NK-92 (cell line): ENCODE measurements around the gene GSG1L.

Experiments used
- DNase-seq: peaks from one replicate; lab custom pipeline; 2025; ENCODE audit not compliant: unreplicated experiment; lab: John Stamatoyannopoulos, UW

The GSG1L gene

DNA sequence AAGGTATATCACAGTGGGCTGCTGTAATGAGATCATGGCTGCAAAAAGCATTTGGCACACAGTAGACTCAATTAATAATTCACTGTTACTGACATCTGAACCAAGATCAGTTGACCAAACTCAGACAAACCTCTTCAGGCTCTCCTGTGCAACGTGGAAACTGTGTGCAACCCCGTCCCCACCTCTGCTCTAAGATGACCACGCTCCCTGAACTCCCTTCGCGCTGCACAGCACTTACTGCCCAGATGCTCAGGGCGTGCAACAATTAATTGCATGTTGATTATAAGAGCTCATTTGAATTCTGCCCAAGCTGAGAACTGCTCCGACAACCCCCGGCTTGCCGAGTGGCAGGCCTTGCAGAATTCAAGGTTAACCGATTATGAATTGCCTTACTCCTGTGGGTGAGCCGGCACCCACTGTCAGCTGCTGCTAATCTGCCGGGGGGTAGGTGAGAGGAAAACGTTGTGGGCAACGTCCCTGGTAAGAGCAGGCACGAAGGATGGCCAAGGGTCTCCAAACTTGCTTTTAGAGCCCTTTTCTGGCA is 1.3 kb upstream of the GSG1L start:
- no peak for DNase-seq

GRCh38 chr16:28064150-28064549 is 636 bp upstream of the GSG1L start:
- no peak for DNase-seq

- no peak for DNase-seq
These were observed 530 bp downstream of the GSG1L start for GRCh38 chr16:28062847-28063521.

DNA sequence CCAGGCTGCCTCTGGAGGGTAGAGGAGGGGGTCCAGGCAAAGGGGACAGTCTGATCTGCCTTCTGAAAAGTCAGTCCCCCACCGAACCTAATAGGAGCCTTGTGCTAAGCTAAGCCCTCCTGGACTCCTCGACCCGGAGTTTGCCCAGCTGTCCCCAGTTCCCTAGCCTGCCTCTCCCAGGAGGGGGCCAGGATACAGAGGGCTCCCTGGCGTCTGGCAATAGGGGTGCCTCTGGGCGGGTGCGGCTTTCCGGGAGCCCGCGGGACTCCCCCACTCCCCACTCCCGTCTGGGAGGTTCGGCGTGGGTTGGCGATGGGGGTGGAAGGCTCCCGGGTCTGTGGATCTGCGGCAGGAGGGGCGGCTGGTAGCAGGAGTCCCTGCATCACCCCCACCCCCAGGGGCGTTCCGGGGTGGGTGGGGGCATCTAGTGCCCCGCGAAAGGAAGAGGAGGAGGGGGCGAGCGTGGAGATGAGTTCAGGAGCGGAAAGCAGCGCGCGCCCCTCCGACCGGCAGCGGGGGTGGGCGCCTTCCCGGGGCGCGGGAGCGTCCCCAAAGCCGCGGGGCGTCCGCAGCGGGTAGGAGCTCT is 1.2 kb downstream of the GSG1L start:
- DNase-seq: no peak

GRCh38 chr16:28061352-28062101 is 2.0 kb downstream of the GSG1L start:
- DNase-seq: no peak

GRCh38 chr16:28059841-28060575 is 3.5 kb downstream of the GSG1L start:
- no peak for DNase-seq

DNA sequence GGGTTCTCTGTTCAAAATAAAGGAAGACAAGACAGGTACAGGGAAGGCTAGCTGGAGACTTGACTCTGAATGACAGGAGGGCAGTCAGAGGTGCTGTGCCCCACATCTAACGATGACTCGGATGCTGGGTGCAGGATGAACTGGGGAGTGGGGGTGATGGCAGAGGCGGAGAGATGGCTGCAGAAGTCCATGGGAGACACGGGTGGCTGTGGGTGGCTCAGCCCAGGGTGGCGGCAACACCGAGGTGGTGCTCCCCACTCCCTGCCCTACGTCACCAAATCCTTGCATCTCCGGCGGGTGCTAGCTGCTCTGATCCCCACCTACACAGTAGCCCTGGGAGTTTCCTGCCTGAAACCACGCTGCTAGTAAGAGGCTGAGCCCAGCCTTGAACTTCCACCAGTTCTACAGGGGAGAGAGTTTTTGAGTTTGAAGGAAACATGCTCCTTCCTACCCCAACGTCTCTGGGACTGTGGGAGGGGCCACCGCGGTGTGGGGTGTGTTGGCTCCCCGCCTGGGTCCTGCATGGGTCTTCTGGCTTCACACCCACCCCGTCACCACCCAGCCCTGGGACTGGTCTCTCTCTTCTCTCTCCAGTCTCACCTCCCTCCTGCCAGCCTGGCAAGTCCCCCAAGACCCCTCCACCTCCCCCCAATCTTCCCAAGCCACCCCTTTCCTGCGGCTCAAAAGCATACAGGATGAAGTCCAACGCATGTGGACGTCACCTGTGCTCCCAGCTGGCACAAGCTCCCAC is 4.5 kb downstream of the GSG1L start:
- DNase-seq: no peak

- DNase-seq: no peak
These were observed 5.6 kb downstream of the GSG1L start for GRCh38 chr16:28057949-28058348.

DNA sequence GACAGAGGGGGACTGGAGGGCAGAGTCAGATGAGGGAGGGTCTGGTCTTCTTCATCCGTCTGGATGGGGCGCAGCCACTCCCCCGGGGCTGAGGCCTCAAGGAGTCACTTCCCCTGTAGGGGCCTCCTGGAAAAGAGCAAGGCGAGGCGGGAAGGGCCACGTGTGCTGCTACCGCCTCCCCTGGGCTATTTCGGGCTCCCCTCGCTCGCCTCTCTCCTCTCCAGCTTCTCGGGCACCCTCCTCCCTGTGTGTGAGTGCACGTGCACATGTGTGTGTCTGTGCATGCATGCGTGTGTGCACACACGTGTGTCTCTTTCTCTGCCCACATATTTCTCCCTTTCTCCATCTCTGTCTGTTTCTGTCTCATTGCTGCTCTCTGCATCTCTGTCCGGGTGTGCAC is 10.1 kb downstream of the GSG1L start:
- no peak for DNase-seq

DNA sequence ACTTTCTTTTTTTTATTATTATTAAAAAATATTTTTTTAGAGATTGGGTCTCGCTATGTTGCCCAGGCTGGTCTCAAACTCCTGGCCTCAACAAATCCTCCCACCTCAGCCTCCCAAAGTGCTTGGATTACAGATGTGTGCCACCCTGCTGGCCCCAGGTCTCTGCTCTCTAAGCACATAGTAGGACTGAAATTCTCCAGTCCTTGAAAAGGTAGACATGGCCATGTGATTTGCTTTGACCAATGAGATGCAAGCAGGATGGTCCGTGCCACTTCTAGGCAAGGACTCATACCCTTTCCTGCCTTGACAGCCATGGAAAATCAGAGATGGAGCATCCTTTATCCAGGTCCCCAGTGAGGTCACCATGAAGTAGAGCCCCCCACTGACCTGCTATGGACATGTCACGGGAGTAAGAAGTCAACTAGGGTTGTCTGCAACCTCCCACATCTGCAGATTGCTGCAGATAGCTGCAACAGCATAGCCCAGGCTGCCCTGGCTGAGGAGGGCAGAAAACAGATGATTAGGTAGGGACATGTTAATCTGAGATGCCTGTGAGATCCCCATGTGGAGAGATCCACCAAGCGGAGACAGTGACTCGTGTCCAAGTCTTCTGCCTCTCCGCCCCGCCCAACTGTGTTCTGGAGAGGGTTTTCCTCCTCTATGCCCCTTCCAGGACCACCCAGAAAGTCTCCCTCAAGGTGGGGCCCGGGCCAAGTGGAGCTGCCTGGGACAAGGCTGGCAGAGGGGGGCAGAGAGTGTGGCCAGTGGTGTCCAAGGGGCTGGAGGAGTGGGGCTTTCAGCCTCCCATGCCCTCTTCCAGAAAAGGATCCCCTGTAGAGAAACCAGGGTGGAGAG is 11.0 kb downstream of the GSG1L start:
- no peak for DNase-seq

DNA sequence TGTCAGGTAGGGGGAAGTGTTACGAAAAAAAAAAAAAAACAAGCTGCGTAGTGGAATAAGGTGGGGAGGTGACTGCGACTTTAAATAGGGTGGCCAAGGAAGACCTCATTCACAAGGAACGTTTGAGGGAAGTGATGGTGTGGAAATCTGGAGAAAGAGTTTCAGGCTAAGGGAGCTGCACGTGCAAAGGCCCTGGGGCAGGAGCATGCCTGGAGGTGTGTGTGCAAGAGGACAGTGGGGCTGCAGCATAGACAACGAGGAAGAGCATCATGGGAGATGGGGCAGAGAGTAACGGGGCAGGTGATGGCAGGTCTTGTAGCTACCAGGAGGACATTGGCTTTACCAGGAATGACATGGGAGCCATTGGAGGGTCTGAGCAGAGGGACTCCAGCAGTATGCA is 12.0 kb downstream of the GSG1L start:
- no peak for DNase-seq

DNA sequence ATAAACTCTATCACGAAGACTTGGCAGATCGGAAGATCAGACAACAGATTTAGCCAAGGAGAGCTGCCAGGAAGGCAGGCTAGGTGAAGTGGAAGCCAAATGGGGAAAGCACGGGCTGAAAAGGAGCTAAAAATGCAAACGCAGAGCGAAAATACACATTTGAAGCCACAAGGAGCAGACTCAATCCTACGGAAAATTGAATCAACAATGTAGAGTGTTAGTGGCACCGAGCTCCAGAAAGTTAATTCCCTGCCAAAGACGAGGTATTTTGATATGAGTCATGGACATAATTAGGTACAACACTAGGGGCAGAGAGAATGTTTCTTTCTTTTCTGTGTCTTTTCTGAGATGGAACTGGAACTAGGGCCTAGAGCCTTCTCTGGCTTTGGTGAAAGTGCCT is 20.7 kb downstream of the GSG1L start:
- DNase-seq: no peak

GRCh38 chr16:28041615-28042014 is 21.9 kb downstream of the GSG1L start:
- DNase-seq: no peak

GRCh38 chr16:28040039-28040438 is 23.5 kb downstream of the GSG1L start:
- no peak for DNase-seq

GRCh38 chr16:28039493-28039892 is 24.0 kb downstream of the GSG1L start:
- no peak for DNase-seq

DNA sequence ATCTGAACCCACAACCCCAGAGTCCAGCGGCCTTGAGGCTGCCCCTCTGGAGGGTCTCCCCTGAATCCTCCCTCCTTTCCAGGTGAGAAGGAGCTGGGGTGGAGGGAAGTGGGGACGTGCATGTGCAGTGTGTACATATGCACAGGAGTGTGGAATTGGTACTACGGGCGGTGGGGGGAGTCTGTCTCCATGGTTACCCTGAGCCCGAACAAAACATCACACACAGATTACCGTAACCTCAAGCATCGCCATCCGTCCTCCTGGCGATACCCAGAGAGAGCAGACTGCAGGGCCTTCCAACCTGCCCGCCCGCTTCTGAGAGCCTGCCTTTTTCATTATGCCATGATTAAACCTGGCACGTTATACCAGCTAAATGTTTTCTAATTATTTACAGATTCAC is 25.1 kb downstream of the GSG1L start:
- DNase-seq: no peak

DNA sequence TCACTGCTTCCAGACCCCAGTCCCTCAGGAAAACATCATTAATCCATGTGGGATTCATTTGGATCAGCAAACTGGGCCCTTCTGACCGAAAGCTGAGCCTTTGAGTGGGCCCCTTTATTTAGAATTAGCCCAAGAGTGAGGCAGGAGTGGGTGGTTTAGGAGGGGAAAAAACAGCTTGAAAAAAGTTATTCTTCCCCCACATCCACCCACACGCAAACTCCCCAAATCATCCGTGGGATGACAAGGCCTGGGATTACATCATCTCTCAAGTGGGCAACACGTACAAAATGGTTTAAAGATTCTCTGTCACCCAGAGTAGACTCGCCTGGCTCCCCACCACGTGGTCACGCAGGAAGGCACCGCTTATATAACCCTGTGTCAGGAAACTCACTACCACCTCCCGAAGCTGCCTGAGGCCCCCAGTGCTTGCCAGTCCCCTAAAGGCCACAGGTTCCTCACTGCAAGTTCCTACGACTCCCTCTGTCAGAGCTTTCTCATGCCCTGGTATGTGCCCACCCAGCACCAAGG is 27.6 kb downstream of the GSG1L start:
- DNase-seq: no peak

GRCh38 chr16:28033870-28034269 is 29.6 kb downstream of the GSG1L start:
- DNase-seq: no peak

DNA sequence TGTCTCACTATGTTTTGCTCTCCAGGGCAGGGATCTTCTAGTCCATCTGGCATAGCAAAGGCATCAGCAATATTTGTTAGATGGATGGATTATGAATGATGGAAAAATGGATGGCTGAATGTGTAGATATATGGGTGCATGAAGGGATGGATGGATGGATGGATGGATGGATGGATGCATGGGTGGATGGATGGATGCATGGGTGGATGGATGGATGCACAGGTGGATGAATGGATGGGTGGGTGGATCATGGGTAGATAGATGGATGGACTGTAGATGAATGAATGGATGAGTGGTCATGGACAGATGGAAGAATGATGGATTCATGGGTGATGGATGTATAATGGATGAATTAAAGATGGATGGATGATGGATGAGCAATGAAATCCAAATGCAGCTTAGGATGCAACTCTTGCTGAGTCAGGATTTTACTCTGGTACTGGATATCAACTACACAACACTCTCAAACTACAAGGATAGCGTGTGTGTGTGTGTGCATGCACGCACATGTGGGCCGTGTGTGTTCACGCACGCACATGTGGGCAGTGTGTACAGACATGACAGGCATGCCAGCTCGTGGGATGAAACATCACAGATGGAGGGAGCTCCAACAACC is 34.0 kb downstream of the GSG1L start:
- no peak for DNase-seq
